ENCODE measurements around the gene PODNL1.
"Not testable (repeated sequence)": the region's sequence is repeated elsewhere in the genome, so short reads cannot be mapped to it uniquely, and the experiment has no call there.

PODNL1 gene

GRCh38 chr19:13973479-13973878 is 35.3 kb upstream of the PODNL1 start:
- not testable (repeated sequence) for DNase-seq

- DNase-seq = no peak
Observed at GRCh38 chr19:13972368-13973155, 34.3 kb upstream of the PODNL1 start.

- DNase-seq = not testable (repeated sequence)
Observed at GRCh38 chr19:13971868-13972267, 33.7 kb upstream of the PODNL1 start.

DNA sequence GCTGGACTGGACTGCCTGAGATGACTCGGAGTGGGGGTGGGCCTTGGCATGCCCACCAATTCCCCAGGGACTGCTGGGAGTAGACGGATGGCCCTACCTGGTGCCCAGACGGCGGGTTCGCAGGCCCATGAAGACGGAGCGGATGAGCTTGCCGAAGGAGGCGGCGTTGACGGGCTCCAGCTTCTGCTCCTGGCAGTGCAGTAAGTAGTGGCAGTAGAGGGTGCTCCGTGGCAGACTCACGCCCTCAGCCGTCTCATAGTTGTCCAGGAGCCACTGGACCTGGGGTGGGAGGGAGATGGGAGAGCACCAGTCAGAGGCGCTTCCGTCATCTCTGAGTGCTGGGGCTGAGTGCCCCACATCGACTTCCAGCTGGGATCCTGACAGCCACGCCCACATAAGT is 31.7 kb upstream of the PODNL1 start:
- no peak for DNase-seq

DNA sequence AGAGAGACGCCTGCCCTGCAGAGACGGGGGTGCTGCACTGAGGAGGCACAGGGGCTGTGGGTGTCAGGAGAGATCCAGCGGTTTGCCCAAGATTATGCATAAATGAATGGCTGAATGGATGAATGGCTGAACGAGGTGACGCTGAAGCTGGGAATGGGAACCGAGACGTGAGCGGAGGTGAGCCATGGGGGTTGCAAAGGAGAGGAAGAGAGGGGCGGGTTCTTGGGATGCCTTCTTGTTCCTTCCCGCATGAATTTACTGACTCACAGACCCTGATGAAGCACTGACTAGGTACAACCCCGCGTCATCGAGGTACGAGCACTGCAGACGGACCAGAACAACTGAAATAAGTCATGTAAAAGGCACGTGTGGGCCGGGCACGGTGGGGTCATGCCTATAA is 30.8 kb upstream of the PODNL1 start:
- no peak for DNase-seq

GRCh38 chr19:13968383-13968935 is 30.2 kb upstream of the PODNL1 start:
- DNase-seq = no peak

GRCh38 chr19:13967206-13967605 is 29.0 kb upstream of the PODNL1 start:
- not testable (repeated sequence) for DNase-seq

DNA sequence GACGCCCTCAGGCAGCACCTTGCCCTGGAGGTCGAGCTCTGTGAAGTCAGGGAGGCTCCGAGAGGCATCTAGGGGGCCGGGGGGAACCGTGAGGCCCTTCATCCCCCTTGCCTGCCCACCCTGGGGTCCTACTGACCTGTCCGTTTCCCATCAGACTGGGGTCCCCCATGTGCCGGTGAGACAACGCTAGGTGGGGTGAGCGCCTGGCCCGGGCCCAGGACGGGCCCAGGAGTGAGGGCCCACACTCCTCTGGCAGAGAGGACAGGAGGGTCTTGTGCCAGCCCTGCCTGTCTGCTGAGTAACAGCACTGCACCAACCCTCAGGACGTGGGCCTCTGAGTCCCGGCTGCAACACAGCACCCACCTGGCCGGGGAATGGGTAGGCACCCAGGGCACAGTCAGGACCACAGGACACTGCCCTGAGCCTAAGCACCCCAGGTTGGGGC is 28.5 kb upstream of the PODNL1 start:
- DNase-seq = no peak

- DNase-seq = no peak
Observed at GRCh38 chr19:13965926-13966683, 27.9 kb upstream of the PODNL1 start.

DNA sequence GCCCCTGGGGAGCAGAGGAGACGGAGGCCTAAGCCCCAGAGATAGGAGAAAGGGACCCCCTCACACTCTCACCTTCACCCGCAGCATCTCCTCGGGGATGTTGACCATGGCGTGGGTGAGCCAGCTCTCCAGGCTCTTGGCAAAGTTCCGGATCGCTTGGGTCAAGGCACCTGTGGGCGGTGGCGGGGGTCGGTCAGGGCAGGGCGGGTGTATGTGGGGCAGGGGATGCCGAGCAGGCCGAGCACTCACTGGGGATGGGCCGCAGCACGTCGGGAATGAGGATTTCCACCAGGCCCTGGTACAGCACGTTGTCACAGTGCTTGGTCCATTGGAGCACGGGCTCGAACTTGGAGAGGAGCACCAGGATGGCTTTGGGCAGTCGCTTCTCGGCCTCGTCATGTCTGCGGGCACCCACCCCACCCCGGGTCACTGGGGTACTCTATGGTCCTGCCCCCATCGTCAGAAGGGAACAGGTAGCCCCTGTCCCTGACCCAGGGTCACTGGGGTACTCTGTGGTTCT is 27.2 kb upstream of the PODNL1 start:
- DNase-seq = no peak

GRCh38 chr19:13964776-13965175 is 26.6 kb upstream of the PODNL1 start:
- no peak for DNase-seq

DNA sequence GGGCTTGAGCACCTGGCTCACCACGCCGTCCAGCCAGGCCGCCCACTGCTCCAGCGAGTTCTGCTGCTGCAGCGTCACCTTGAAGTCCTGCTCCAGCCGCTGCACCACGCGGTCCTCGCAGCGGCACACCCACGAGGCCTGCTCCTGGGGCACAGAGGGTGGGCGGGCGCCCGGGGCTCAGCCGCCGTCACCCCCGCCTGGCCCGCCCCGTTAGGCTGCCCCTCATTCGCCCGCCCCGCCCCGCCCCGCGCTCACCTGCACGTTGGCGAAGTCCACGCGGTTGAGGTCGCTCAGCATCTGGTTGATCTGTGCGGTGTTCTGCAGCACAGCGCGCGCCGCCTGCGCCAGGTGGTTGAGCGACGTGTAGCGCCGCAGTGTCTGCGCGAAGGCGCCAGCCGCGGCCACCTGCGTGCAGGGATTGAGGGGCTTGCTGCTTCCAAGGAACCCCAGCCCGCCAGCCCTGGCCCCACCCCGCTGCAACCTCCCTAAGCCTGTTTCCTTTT is 25.4 kb upstream of the PODNL1 start:
- DNase-seq = no peak

DNA sequence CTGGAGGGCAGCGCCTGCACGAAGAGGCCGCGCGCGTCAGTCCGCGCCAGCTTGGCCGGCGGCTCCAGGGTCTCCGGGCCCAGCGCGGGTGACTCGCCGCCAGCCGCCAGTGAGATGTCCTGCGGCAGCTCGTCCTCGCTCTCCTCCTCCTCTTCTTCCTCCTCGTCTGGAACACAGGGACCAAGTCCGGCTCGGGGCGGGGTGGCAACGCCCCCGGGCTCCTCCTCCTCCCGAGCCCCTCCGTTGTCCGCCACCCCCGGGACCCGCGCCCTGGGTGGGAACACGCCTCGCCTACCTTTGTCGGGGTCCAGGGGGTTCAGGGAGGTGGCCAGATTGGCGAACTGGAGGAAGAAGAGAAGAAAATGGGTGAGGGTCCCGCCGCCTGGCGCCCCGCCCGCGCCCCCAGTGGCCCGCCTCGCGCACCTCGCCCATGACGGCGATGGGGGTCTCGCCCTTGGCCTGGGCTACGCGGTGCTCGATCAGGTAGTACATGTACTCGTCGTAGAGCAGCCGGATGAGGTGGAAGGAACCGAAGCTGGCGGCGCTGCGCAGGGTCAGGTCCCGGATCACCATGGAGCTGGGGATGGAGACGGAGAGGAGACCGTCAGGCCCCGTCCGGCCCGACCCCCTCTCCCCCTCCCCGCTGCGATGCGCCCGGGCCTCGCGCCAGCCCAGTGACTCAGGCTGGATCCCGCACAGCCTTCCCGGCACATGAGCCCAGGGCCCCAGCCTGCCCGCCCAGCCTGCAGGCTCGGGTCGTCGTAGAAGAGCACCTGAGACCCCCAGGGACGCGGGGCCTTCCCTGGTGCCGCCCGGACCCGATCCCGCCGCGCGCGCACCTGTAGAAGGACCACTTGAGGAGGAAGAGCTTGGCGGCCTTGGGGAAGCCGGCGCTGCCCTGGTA is 24.7 kb upstream of the PODNL1 start:
- no peak for DNase-seq

- no peak for DNase-seq
Observed at GRCh38 chr19:13961826-13962698, 23.8 kb upstream of the PODNL1 start.

- no peak for DNase-seq
Observed at GRCh38 chr19:13960863-13961784, 22.9 kb upstream of the PODNL1 start.

GRCh38 chr19:13959962-13960862 is 22.0 kb upstream of the PODNL1 start:
- no peak for DNase-seq

GRCh38 chr19:13959141-13959961 is 21.1 kb upstream of the PODNL1 start:
- no peak for DNase-seq

GRCh38 chr19:13958043-13958442 is 19.8 kb upstream of the PODNL1 start:
- DNase-seq = no peak
